Spleen (tissue), 11 donors: Measurements from ENCODE around the gene OCLN. TPM values are rescaled to one million over a fixed set of nuclear protein-coding genes. Genes with fewer than 3 reads are reported as not detected.
"Not testable (repeated sequence)": the region's sequence is repeated elsewhere in the genome, so short reads cannot be mapped to it uniquely, and the experiment has no call there.

Source experiments
- DNase-seq: peaks from one replicate; pipeline ENCODE4 v3.0.0-alpha.2; 2020
- H3K27ac ChIP-seq, 8 donors: fragments of 200-600 bp; sonication (generic) in 7 of 8; 1 replicate in 4 of 8; 2 replicates in 4 of 8; pipeline versions ENCODE4 v1.5.0 to v1.8.0; 2016 to 2021; ENCODE audit warnings: inconsistent platforms in 4 of 8, mild to moderate bottlenecking in 4 of 8, moderate library complexity in 1 of 8
- H3K27me3 ChIP-seq, 7 donors: fragments of 200-600 bp; sonication (generic) in 6 of 7; replicated peaks in 1 of 7; 1 replicate in 4 of 7; 2 replicates in 3 of 7; pipeline versions ENCODE4 v1.5.0 to v1.8.0; 2016 to 2021; ENCODE audit warnings: inconsistent platforms in 3 of 7, mild to moderate bottlenecking in 1 of 7
- H3K36me3 ChIP-seq, 6 donors: fragments of 200-600 bp; sonication (generic) in 5 of 6; 1 replicate in 4 of 6; 2 replicates in 2 of 6; pipeline versions ENCODE4 v1.5.0 to v1.8.0; 2016 to 2021; ENCODE audit warnings: inconsistent platforms in 2 of 6
- H3K4me1 ChIP-seq, 6 donors: fragments of 200-600 bp; sonication (generic) in 5 of 6; 1 replicate in 3 of 6; 2 replicates in 3 of 6; pipeline versions ENCODE4 v1.5.0 to v1.8.0; 2016 to 2021; ENCODE audit warnings: inconsistent platforms in 3 of 6
- H3K4me3 ChIP-seq, 8 donors: fragments of 200-600 bp; sonication (generic) in 7 of 8; 1 replicate in 4 of 8; 2 replicates in 4 of 8; pipeline versions ENCODE4 v1.5.0 to v1.8.0; 2016 to 2021; ENCODE audit warnings: inconsistent platforms in 4 of 8, mild to moderate bottlenecking in 4 of 8, moderate library complexity in 2 of 8
- H3K9me3 ChIP-seq, 8 donors: fragments of 200-600 bp; sonication (generic) in 7 of 8; 1 replicate in 4 of 8; 2 replicates in 4 of 8; pipeline versions ENCODE4 v1.5.0 to v1.8.0; 2016 to 2021; ENCODE audit warnings: inconsistent platforms in 4 of 8
- CTCF ChIP-seq, 11 experiments: fragments of 200-600 bp in 7 of 11; fragments of 450-650 bp in 4 of 11; sonication (generic) in 4 of 11; IDR thresholded peaks in 8 of 11; conservative IDR thresholded peaks in 3 of 11; 1 replicate in 7 of 11; 2 replicates in 4 of 11; pipeline versions ENCODE4 v1.4.0 to v1.8.0; 2016 to 2021; ENCODE audit warnings: antibody characterized with exemption in 11 of 11, inconsistent platforms in 4 of 11, mild to moderate bottlenecking in 1 of 11
- POLR2A ChIP-seq, 3 donors: fragments of 450-650 bp; IDR thresholded peaks; one replicate each; pipeline ENCODE4 v1.5.1; 2017; ENCODE audit warnings: antibody characterized with exemption in 3 of 3, mild to moderate bottlenecking in 1 of 3
- POLR2AphosphoS5 ChIP-seq, 3 donors: sonication (generic); formaldehyde crosslinking; IDR thresholded peaks; one replicate each; pipeline ENCODE4 v1.5.1; 2017; ENCODE audit warnings: antibody characterized with exemption in 3 of 3
- WGBS, 5 donors: extraction: QIAGEN DNeasy Blood & Tissue Kit in 3 of 5; methylation state at CpG; one replicate each; pipeline versions ENCODE4 v1.1.5 to v1.1.7; 2013 to 2018; 5-methylcytosine and 5-hydroxymethylcytosine counted together
- intact Hi-C: fragments of 100-400 bp; cut with DNase I; formaldehyde crosslinking; loops from one replicate; pipeline ENCODE4 v1.15.0; 2023; ENCODE audit warnings: low total_unique reads
- polyA plus RNA-seq, 3 donors: library from polyadenylated mRNA; stranded (reverse); fragments of 200-250 nt; gene quantifications; one replicate each; pipeline ENCODE4 v1.2.1, GENCODE V29; 2013
- total RNA-seq, 7 donors: library from RNA; depleted of rRNA in 3 of 7; stranded (reverse); fragments of >200 nt in 3 of 7; fragmentation: NEBNext Ultra II Directional in 4 of 7; extraction: Animal tissue kit (Norgen Biotek cat#: 25700) in 4 of 7; gene quantifications; one replicate each; pipeline versions ENCODE4 v1.1.0 to v1.2.1, GENCODE V29; 2016 to 2021
- donor health status: healthy with polysubstance abuse.
- donor health status: DM: no; HTN: no; CAD: no; lungs with moderate emphysema.
- donor health status: DM: no; HTN: no; CAD: no.
- donor health status: Bipolar disorder and iron deficiency.
- donor health status: healthy.
- donor health status: DM: no; HTN: no; CAD: no.
- donor health status: DM: yes; HTN: yes; CAD: no.

Gene OCLN
- total and polyA plus RNA-seq, 10 donors: 0.60 to 10.6 (median 3.0) TPM

GRCh38 chr5:69531406-69531801 is 38.8 kb downstream of the OCLN start:
- H3K36me3 ChIP-seq: no peaks in the 10 kb centered on the region
- DNase-seq: no peak
- intact Hi-C loops: no loop called here
- peaks cover 0 to 5% (median 0%) of the 10 kb centered on the region in 6 donors for H3K4me1 ChIP-seq
- 36 to 67% (median 54%) methylated on average over 3 of the region's 3 CpGs for whole genome bisulfite sequencing, 5 donors
- no peak overlapping the region for H3K27ac ChIP-seq
- no peaks in the 10 kb centered on the region for H3K27me3 ChIP-seq
- no peaks in the 10 kb centered on the region for H3K9me3 ChIP-seq
- TF ChIP-seq POLR2A (IDR thresholded peaks at IDR 0.05) (no peak), POLR2AphosphoS5 (IDR thresholded peaks at IDR 0.05) (no peak), CTCF (IDR thresholded peaks at IDR 0.05 in 8 of 11, conservative IDR thresholded peaks at IDR 0.05 in 3 of 11) (no peak)
- no peak overlapping the region for H3K4me3 ChIP-seq

- H3K4me3 ChIP-seq, H3K9me3 ChIP-seq, H3K27me3 ChIP-seq, H3K36me3 ChIP-seq, H3K4me1 ChIP-seq, DNase-seq, H3K27ac ChIP-seq, intact Hi-C loops: not testable (repeated sequence)
- WGBS, 5 donors: 73 to 96% (median 84%) methylated on average over 1 to 3 of the region's 3 CpGs
These were observed 45.3 kb downstream of the OCLN start for GRCh38 chr5:69537911-69538310.

GRCh38 chr5:69538735-69539134 is 46.1 kb downstream of the OCLN start:
- H3K4me3 ChIP-seq, H3K27me3 ChIP-seq, H3K27ac ChIP-seq, DNase-seq, intact Hi-C loops, H3K36me3 ChIP-seq, H3K4me1 ChIP-seq, H3K9me3 ChIP-seq: not testable (repeated sequence)
- WGBS, 5 donors: 88 to 100% (median 90%) methylated on average over 1 of the region's 2 CpGs

GRCh38 chr5:69541347-69541746 is 48.8 kb downstream of the OCLN start:
- H3K9me3 ChIP-seq, H3K27me3 ChIP-seq, H3K4me1 ChIP-seq, H3K36me3 ChIP-seq, H3K27ac ChIP-seq, intact Hi-C loops, DNase-seq, H3K4me3 ChIP-seq: not testable (repeated sequence)
- WGBS, 5 donors: no CpG with 5 or more reads among the region's 1 CpG

GRCh38 chr5:69542838-69543618 is 50.4 kb downstream of the OCLN start:
- H3K36me3 ChIP-seq, H3K4me1 ChIP-seq, H3K4me3 ChIP-seq, DNase-seq, H3K27ac ChIP-seq, intact Hi-C loops, H3K9me3 ChIP-seq, H3K27me3 ChIP-seq: not testable (repeated sequence)
- WGBS, 5 donors: no CpG with 5 or more reads among the region's 3 CpGs

- no CpG with 5 or more reads among the region's 7 CpGs for WGBS, 5 donors
These were observed 52.0 kb downstream of the OCLN start for GRCh38 chr5:69544602-69545001.

GRCh38 chr5:69559908-69560330 is 67.3 kb downstream of the OCLN start, which contains the start of gene GTF2H2C:
GTF2H2C (plus strand) TSS chr5:69560191; CDS start chr5:69565133, 4,942 bp downstream.
- H3K27me3 ChIP-seq, H3K9me3 ChIP-seq, H3K36me3 ChIP-seq, intact Hi-C loops: not testable (repeated sequence)
- H3K4me3 ChIP-seq: peak within 1 kb of the TSS; percentile 23 to 69 (median 43)
- DNase-seq: peak; percentile 94
- 0 to 1% (median 0%) methylated on average over 6 to 40 of the region's 40 CpGs for WGBS, 5 donors
- peak within 1 kb of the TSS in 6 of 8 donors; percentile 44 to 76 (median 60) for H3K27ac ChIP-seq
- peak in 3 of 11 experiments; percentile 31 to 50 (median 36) for TF ChIP-seq CTCF (IDR thresholded peaks at IDR 0.05 in 8 of 11, conservative IDR thresholded peaks at IDR 0.05 in 3 of 11)
- peak in 2 of 3 donors; percentile 62 to 70 for TF ChIP-seq POLR2AphosphoS5 (IDR thresholded peaks at IDR 0.05)
- H3K4me1 ChIP-seq: peaks cover 0 to 11% (median 4%) of the 10 kb centered on the region in 6 donors

More at GRCh38 chr5:69544602-69545001, 52.0 kb downstream of the OCLN start:
- H3K4me3 ChIP-seq, H3K9me3 ChIP-seq, DNase-seq, H3K27ac ChIP-seq, intact Hi-C loops, H3K36me3 ChIP-seq, H3K4me1 ChIP-seq, H3K27me3 ChIP-seq: not testable (repeated sequence)

- Histone ChIP-seq H3K27ac (peak overlapping the region in 1 of 8 donors; percentile 76), H3K4me1 (peaks cover 0 to 11% (median 4%) of the 10 kb centered on the region in 6 donors), H3K4me3 (peak overlapping the region; percentile 12 to 69 (median 28))
- H3K27me3 ChIP-seq, H3K9me3 ChIP-seq, H3K36me3 ChIP-seq, intact Hi-C loops: not testable (repeated sequence)
- 40 to 52% (median 44%) methylated on average over 20 to 25 of the region's 31 CpGs for WGBS, 5 donors
- DNase-seq: peak; percentile 52
These were observed 68.2 kb downstream of the OCLN start for GRCh38 chr5:69560587-69561431.
